Measurements from ENCODE around the gene OLFM2. TPM values are rescaled to one million over a fixed set of nuclear protein-coding genes. Genes with fewer than 3 reads are reported as not detected.

Gene OLFM2
- total and polyA plus RNA-seq, 4 donors, result 0.49 to 28.9 (median 2.3) TPM

- H3K27me3 ChIP-seq (ENCODE audit: control insufficient read depth in 4 of 4, insufficient read depth in 4 of 4, low read length in 3 of 4), result no peaks in the 10 kb centered on the region
- H3K4me3 ChIP-seq (ENCODE audit: low read depth in 1 of 3, low read length in 3 of 3), result no peak overlapping the region
- no peak overlapping the region for H3K9ac ChIP-seq (ENCODE audit: low read depth in 1 of 2, low read length in 2 of 2)
- TF ChIP-seq TAF1 (conservative IDR thresholded peaks at IDR 0.05), result no peak
- peak; percentile 52 to 67 for TF ChIP-seq JUND (IDR thresholded peaks at IDR 0.05)
- no peak for TF ChIP-seq ZBTB33 (IDR thresholded peaks at IDR 0.05)
- TF ChIP-seq CTCF (IDR thresholded peaks at IDR 0.05; ENCODE audit: low read depth, low read length, missing input control), result peak; percentile 86
- TF ChIP-seq RAD21 (IDR thresholded peaks at IDR 0.05), result peak; percentile 89 to 94
- DNase-seq (ENCODE audit: low spot score), result peak; percentile 78
- WGBS, result 17% methylated on average over 23 of the region's 23 CpGs
- no peaks in the 10 kb centered on the region for H3K9me3 ChIP-seq (ENCODE audit: control insufficient read depth in 4 of 4, low read length in 3 of 4)
- peaks cover 0 to 30% (median 20%) of the 10 kb centered on the region in 4 donors for H3K4me1 ChIP-seq (ENCODE audit: control insufficient read depth in 4 of 4, insufficient read depth in 4 of 4, low read length in 3 of 4)
- peaks cover 0 to 2% (median 0%) of the 10 kb centered on the region in 4 donors for H3K36me3 ChIP-seq (ENCODE audit: control insufficient read depth in 4 of 4, insufficient read depth in 3 of 4, low read depth in 1 of 4, low read length in 3 of 4)
- peak overlapping the region in 1 of 2 donors; percentile 19 for H3K27ac ChIP-seq (ENCODE audit: low read depth in 1 of 2, low read length in 2 of 2)
Observed at GRCh38 chr19:9934132-9934950, 2.0 kb downstream of the OLFM2 start.

- TF ChIP-seq GABPA (IDR thresholded peaks at IDR 0.05 in 1 of 2, conservative IDR thresholded peaks at IDR 0.05 in 1 of 2) (no peak), REST (IDR thresholded peaks at IDR 0.05) (no peak), ZBTB33 (IDR thresholded peaks at IDR 0.05) (no peak), YY1 (IDR thresholded peaks at IDR 0.05) (no peak), NR2F2 (IDR thresholded peaks at IDR 0.05) (no peak), FOXA1 (IDR thresholded peaks at IDR 0.05) (no peak), JUND (IDR thresholded peaks at IDR 0.05) (no peak), HNF4A (conservative IDR thresholded peaks at IDR 0.05) (no peak), ATF3 (IDR thresholded peaks at IDR 0.05) (no peak), EGR1 (IDR thresholded peaks at IDR 0.05; ENCODE audit: low read depth in 2 of 2) (no peak), FOXA2 (IDR thresholded peaks at IDR 0.05) (no peak), TAF1 (conservative IDR thresholded peaks at IDR 0.05) (no peak), RAD21 (IDR thresholded peaks at IDR 0.05) (no peak), SP1 (IDR thresholded peaks at IDR 0.05) (no peak)
- no peak overlapping the region for H3K27ac ChIP-seq (ENCODE audit: low read depth in 1 of 2, low read length in 2 of 2)
- H3K27me3 ChIP-seq (ENCODE audit: control insufficient read depth in 4 of 4, insufficient read depth in 4 of 4, low read length in 3 of 4), result no peaks in the 10 kb centered on the region
- H3K4me3 ChIP-seq (ENCODE audit: low read depth in 1 of 3, low read length in 3 of 3), result no peak overlapping the region
- 90% methylated on average over 4 of the region's 4 CpGs for WGBS
- no peaks in the 10 kb centered on the region for H3K9me3 ChIP-seq (ENCODE audit: control insufficient read depth in 4 of 4, low read length in 3 of 4)
- H3K9ac ChIP-seq (ENCODE audit: low read depth in 1 of 2, low read length in 2 of 2), result no peak overlapping the region
- peaks cover 0 to 2% (median 0%) of the 10 kb centered on the region in 4 donors for H3K36me3 ChIP-seq (ENCODE audit: control insufficient read depth in 4 of 4, insufficient read depth in 3 of 4, low read depth in 1 of 4, low read length in 3 of 4)
- no peak for DNase-seq (ENCODE audit: low spot score)
- H3K4me1 ChIP-seq (ENCODE audit: control insufficient read depth in 4 of 4, insufficient read depth in 4 of 4, low read length in 3 of 4), result peaks cover 0 to 30% (median 20%) of the 10 kb centered on the region in 4 donors
Observed at GRCh38 chr19:9932835-9933234, 3.5 kb downstream of the OLFM2 start.
